ENCODE data around the gene DYNC2I2.
"Not testable (repeated sequence)": the region's sequence is repeated elsewhere in the genome, so short reads cannot be mapped to it uniquely, and the experiment has no call there.

Gene DYNC2I2

DNA sequence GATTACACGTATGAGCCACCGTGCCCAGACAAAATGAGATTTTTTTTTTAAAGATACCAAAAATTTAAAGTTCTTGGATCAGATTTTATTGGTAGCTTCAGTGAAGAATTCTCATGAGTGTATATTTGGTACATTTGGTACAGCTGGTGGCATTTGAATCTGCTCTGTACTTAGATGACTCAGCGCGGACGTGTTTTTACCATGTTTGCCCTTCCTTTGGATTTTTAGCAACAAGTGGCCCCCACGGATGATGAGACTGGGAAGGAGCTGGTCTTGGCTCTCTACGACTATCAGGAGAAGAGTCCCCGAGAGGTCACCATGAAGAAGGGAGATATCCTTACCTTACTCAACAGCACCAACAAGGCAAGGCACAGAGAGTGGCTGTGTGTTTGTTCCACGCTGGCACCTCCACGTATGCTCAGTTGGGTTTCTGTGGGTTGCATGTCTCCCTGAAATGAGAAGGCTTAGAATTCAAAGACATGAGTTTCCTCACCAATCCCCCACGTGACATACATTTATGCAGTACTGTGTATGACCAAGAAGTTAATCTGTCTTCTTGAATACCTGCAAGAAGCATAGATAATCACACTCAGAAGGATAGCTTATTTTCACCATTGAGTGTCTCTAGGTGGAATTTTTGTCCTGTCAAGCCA lies 67.9 kb downstream of the DYNC2I2 start:
- no peak for DNase-seq
- in situ Hi-C loops (cut with HindIII; ENCODE audit: low pct_ligation_motif_present, low pct_unique_long_range_greater_than_20kb, low sequenced_read_pairs), result no loop called here

DNA sequence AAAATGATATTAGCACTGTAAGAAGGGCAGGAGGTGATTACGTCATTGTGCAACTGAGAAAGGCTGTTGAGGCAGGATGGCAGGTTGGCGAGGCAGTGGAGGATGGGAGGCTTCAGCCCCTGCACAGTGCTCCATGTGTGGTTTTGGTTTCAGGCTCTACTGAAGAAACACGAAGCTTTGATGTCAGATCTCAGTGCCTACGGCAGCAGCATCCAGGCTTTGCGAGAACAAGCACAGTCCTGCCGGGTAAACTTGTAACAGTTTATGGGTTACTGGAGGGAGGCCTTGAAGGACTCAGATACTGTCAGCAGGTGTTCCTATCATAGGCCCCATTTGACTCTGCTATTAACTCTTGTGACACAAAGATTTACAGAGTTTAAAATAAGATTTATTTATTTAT lies 69.2 kb downstream of the DYNC2I2 start:
- in situ Hi-C loops (cut with HindIII; ENCODE audit: low pct_ligation_motif_present, low pct_unique_long_range_greater_than_20kb, low sequenced_read_pairs), result no loop called here
- no peak for DNase-seq

DNA sequence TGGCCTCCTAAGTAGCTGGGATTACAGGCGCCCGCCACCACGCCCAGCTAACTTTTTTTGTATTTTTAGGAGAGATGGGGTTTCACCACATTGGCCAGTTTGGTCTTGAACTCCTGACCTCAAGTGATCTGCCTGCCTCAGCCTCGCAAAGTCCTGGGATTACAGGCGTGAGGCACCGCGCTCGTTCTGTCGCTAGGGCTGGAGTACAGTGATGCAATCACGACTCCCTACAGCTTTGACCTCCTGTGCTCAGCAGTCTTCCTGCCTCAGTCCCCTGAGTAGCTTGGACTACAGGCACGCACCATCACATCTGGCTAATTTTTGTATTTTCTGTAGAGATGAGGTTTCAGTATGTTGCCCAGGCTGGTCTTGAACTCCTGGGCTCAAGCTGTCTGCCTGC lies 69.7 kb downstream of the DYNC2I2 start:
- DNase-seq; in situ Hi-C loops (cut with HindIII; ENCODE audit: low pct_ligation_motif_present, low pct_unique_long_range_greater_than_20kb, low sequenced_read_pairs): not testable (repeated sequence)

DNA sequence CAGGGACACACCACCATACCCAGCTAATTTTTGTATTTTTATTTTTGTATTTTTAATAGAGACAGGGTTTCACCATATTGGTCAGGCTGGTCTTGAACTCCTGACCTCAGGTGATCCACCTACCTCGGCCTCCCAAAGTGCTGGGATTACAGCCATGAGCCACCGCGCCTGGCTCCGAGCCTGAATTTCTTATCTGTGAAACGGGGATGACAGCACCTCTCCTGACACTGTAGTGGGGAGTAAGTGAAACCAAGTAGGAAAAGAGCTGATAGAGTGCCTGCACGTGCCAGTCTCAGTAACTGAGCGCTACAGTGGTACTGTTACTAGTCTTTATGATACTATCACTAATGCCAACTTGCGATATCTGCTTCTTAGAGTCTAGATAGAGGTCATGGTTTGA lies 71.5 kb downstream of the DYNC2I2 start:
- DNase-seq; in situ Hi-C loops (cut with HindIII; ENCODE audit: low pct_ligation_motif_present, low pct_unique_long_range_greater_than_20kb, low sequenced_read_pairs): not testable (repeated sequence)
